ENCODE data around the gene DPH3.
"Not testable (repeated sequence)": the region's sequence is repeated elsewhere in the genome, so short reads cannot be mapped to it uniquely, and the experiment has no call there.

The DPH3 gene

DNA sequence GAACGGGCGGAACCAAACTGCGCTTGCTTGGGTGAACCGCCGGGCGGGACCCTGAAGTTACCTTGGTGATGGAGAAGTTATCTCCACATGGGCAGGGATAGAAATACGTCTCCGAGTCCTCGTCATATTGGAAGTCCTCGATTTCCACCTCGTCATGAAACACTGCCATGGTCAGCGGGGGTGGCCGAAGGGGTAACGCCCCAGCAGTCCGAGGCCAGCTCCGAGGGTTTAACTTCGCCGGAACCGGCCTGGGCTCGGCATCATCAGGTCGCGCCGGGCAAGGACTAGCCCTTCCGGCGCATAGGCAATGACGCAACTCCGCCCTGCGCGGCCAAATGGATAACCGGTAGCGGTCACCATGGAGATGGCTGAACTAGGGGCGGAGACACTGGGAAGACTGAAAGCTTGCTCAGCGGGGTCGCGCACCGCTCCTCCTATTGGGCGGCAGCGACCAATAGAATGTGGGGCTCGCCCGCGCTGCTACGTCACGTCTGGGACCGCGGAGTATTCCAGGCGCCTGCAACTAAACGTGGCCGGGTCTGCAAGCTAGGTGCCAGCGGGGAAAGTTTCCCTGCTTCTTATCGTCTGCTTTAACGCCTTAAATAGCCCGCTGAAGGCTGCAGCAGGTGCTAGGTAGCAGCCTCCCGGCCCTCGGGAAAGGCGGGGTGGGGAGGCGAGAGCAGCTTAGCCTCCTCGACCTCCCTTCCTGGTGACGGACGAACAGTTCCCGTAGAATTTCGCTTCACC, at the start of gene DPH3, which contains the start of gene OXNAD1:
DPH3 (minus strand) TSS at position 236 of the 747 bp plus-strand sequence; CDS start at position 169, 67 bp downstream.
OXNAD1 (plus strand) TSS at position 505 of the 747 bp plus-strand sequence. CDS start 5,741 bp downstream, outside the sequence.
- DNase-seq (ENCODE audit: low spot score) = peak; percentile 93
- in situ Hi-C loops (cut with MboI; ENCODE audit: low pct_unique_long_range_greater_than_20kb, low sequenced_read_pairs, unreplicated experiment) = no loop called here
- TF ChIP-seq, protein P1, sequence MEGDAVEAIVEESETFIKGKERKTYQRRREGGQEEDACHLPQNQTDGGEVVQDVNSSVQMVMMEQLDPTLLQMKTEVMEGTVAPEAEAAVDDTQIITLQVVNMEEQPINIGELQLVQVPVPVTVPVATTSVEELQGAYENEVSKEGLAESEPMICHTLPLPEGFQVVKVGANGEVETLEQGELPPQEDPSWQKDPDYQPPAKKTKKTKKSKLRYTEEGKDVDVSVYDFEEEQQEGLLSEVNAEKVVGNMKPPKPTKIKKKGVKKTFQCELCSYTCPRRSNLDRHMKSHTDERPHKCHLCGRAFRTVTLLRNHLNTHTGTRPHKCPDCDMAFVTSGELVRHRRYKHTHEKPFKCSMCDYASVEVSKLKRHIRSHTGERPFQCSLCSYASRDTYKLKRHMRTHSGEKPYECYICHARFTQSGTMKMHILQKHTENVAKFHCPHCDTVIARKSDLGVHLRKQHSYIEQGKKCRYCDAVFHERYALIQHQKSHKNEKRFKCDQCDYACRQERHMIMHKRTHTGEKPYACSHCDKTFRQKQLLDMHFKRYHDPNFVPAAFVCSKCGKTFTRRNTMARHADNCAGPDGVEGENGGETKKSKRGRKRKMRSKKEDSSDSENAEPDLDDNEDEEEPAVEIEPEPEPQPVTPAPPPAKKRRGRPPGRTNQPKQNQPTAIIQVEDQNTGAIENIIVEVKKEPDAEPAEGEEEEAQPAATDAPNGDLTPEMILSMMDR (IDR thresholded peaks at IDR 0.05; ENCODE audit: extremely low read depth, insufficient read depth, missing control alignments) = no peak

DNA sequence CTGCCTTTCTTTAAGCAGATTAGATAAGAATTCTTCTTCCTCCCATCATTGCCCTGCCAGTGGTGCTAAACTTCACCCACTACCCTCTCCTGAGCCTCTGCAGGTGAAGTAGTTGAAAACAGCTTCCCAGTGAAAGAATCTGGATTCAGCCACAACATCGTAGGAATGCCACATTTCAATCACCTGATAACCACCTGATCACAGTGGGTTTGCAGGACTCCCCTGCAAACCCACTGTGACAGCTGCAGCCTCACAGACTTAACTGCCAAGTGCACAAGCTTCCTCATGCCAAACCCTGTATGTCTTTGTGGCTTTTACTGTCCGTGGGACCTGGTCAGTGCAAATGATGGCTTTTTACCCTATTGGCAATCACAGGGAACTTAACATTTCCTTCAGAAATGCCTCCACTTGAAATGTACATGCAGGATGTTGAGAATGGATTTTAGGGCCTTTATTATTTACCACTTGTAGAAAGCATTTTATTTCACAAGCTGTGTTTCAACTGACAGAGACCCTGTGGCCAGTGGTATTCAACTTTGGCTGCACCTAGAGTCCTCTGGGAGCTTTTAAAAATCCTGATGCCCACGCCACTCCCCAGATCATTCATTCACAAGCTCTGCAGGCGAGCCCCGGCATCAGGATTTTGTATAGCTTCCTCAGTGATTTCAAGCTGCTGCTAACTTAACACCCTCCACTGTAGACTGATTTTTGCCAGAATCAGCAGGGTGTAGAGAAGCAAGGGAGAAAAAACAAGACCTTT, 49.3 kb upstream of the DPH3 start:
- no peak for DNase-seq (ENCODE audit: low spot score)
- in situ Hi-C loops (cut with MboI; ENCODE audit: low pct_unique_long_range_greater_than_20kb, low sequenced_read_pairs, unreplicated experiment) = no loop called here
- TF ChIP-seq, protein P1 (IDR thresholded peaks at IDR 0.05; ENCODE audit: extremely low read depth, insufficient read depth, missing control alignments) = no peak

DNA sequence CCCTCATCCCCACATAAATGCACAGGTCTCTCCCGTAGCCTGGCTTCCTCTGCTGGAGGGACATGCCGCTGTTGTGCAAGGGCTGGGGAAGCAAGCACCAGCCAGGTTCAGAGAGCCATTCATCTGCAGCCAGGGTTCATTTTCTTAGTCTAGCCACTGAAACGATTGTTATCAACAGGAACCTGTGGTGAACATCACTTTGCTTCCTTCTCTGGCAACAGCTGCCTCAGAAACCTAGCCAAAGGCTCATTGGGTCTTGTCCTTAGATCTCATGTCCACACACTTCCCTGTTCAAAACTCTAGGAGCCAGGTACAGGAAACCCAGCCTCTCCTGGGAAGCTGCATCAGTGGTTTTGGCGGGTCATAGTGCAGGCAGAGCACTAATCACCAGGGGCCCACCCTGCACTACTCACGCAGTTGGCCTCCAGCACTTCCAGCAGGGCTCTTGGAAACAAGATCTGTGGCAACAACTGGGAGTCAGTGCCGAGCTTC, 47.3 kb upstream of the DPH3 start:
- in situ Hi-C loops (cut with MboI; ENCODE audit: low pct_unique_long_range_greater_than_20kb, low sequenced_read_pairs, unreplicated experiment) = no loop called here
- TF ChIP-seq, protein P1 (IDR thresholded peaks at IDR 0.05; ENCODE audit: extremely low read depth, insufficient read depth, missing control alignments) = no peak
- peak; percentile 43 for DNase-seq (ENCODE audit: low spot score)

DNA sequence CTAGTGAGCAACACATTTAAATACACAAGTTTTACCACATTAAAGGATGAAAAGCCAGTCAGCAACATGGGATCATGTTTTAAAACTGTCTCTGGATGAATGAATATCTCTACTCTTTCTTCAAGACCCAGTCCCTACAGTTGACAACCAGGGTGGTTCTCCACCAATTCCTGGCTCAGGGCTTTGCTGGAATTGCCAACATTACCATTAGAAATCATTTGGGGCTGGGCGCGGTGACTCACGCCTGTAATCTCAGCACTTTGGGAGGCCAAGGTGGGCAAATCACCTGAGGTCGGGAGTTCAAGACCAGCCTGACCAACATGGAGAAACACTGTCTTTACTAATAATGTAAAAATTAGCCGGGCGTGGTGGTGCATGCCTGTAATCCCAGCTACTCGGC, 45.7 kb upstream of the DPH3 start:
- DNase-seq (ENCODE audit: low spot score); in situ Hi-C loops (cut with MboI; ENCODE audit: low pct_unique_long_range_greater_than_20kb, low sequenced_read_pairs, unreplicated experiment): not testable (repeated sequence)

DNA sequence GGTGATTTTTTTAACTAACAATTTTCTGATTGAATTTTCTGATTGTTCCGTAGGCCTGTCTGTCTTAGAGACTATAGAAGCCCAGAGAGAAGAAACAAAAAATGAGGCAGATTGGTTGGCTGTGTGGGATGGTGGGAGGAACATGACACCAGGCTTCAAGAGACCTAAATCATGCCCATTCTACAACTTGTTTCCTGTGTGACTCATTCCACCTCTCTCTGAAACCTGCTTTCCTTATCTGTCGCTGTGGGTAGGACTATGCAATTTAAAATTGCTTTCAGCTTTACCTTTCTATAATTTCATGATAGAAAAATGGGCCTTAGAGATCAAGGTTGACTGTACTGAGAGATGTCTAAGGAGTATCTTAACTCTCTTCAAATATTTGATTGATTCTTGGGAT, 44.8 kb upstream of the DPH3 start:
- no peak for DNase-seq (ENCODE audit: low spot score)
- TF ChIP-seq, protein P1 (IDR thresholded peaks at IDR 0.05; ENCODE audit: extremely low read depth, insufficient read depth, missing control alignments) = no peak
- in situ Hi-C loops (cut with MboI; ENCODE audit: low pct_unique_long_range_greater_than_20kb, low sequenced_read_pairs, unreplicated experiment) = no loop called here

DNA sequence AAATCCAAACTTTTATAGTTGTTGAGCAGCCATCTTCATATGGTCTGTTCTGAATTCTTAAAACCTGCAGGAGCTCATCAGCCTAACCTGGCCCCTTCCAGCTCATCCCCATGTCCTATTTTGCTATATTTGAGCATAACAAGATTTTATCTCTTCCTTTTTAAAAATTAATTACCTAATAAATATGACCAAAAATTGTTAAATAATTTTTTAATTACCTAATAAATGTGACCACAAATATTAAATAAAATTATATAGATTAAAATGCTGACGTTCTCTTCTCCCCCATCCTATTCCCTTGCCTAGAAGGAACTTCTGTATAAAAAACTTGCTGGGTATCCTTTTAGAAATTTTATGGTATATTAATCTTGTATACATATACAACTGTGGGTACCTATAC, 44.0 kb upstream of the DPH3 start:
- in situ Hi-C loops (cut with MboI; ENCODE audit: low pct_unique_long_range_greater_than_20kb, low sequenced_read_pairs, unreplicated experiment) = no loop called here
- TF ChIP-seq, protein P1 (IDR thresholded peaks at IDR 0.05; ENCODE audit: extremely low read depth, insufficient read depth, missing control alignments) = no peak
- DNase-seq (ENCODE audit: low spot score) = no peak

Data from GM13977 (cell line).